Activated naive CD8-positive, alpha-beta T cell treated with anti-CD3 and anti-CD28 coated beads, Interleukin-2, amount 50 U/mL, for 16 hours (primary cell): Measurements from ENCODE around the gene GRAP.
"Not testable (repeated sequence)": the region's sequence is repeated elsewhere in the genome, so short reads cannot be mapped to it uniquely, and the experiment has no call there.

ENCODE experiments used
- DNase-seq: peaks from one replicate; pipeline ENCODE4 v3.0.0-alpha.2; 2020; ENCODE audit warnings: low read depth, low spot score

Gene GRAP

GRCh38 chr17:19046782-19047375, at the start of gene GRAP:
Gene GRAP (minus strand): TSS chr17:19046957. CDS start chr17:19046926, 31 bp downstream.
- not testable (repeated sequence) for DNase-seq

GRCh38 chr17:19093684-19094438, 47.1 kb upstream of the GRAP start:
- not testable (repeated sequence) for DNase-seq

GRCh38 chr17:19092737-19093683, 46.3 kb upstream of the GRAP start:
- not testable (repeated sequence) for DNase-seq

GRCh38 chr17:19090058-19090772, 43.5 kb upstream of the GRAP start:
- not testable (repeated sequence) for DNase-seq

GRCh38 chr17:19088804-19089685, 42.3 kb upstream of the GRAP start:
- not testable (repeated sequence) for DNase-seq

GRCh38 chr17:19077386-19077785, 30.6 kb upstream of the GRAP start:
- not testable (repeated sequence) for DNase-seq

- not testable (repeated sequence) for DNase-seq
Measured at GRCh38 chr17:19076398-19077192, 29.8 kb upstream of the GRAP start.

- DNase-seq: not testable (repeated sequence)
Measured at GRCh38 chr17:19070318-19071168, 23.8 kb upstream of the GRAP start.

GRCh38 chr17:19064378-19064777, 17.6 kb upstream of the GRAP start:
- DNase-seq: not testable (repeated sequence)

GRCh38 chr17:19063326-19063956, 16.7 kb upstream of the GRAP start:
- DNase-seq: peak; percentile 90

- not testable (repeated sequence) for DNase-seq
Measured at GRCh38 chr17:19062718-19063325, 16.1 kb upstream of the GRAP start.

- DNase-seq: not testable (repeated sequence)
Measured at GRCh38 chr17:19062009-19062717, 15.4 kb upstream of the GRAP start.

GRCh38 chr17:19055447-19055846, 8.7 kb upstream of the GRAP start:
- not testable (repeated sequence) for DNase-seq

GRCh38 chr17:19048826-19049225, 2.1 kb upstream of the GRAP start:
- not testable (repeated sequence) for DNase-seq

GRCh38 chr17:19047510-19047909, 753 bp upstream of the GRAP start:
- not testable (repeated sequence) for DNase-seq

GRCh38 chr17:19044643-19045042, 2.1 kb downstream of the GRAP start:
- DNase-seq: not testable (repeated sequence)

GRCh38 chr17:19043032-19043431, 3.7 kb downstream of the GRAP start:
- not testable (repeated sequence) for DNase-seq
